WTC11 (cell line): ENCODE data around the gene TRIM58.

Experiments used
- ATF2 ChIP-seq: sonication (generic); formaldehyde crosslinking; IDR thresholded peaks from 2 replicates; pipeline ENCODE4 v1.8.1; 2022; ENCODE audit warnings: low read depth, missing genetic modification reagents, borderline replicate concordance
- CREB1 ChIP-seq: sonication (generic); formaldehyde crosslinking; IDR thresholded peaks from 2 replicates; pipeline ENCODE4 v1.8.0; 2023; ENCODE audit warnings: mild to moderate bottlenecking, missing genetic modification reagents
- CTCF ChIP-seq: fragments of 200-600 bp; IDR thresholded peaks from 2 replicates; pipeline ENCODE4 v1.8.0; 2022; ENCODE audit warnings: antibody characterized with exemption
- ELF4 ChIP-seq: sonication (generic); formaldehyde crosslinking; IDR thresholded peaks from 2 replicates; pipeline ENCODE4 v1.8.1; 2022; ENCODE audit warnings: low read depth, mild to moderate bottlenecking, moderate library complexity, missing genetic modification reagents
- STAT6 ChIP-seq: sonication (generic); formaldehyde crosslinking; conservative IDR thresholded peaks from 2 replicates; pipeline ENCODE4 v1.8.1; 2023; ENCODE audit warnings: mild to moderate bottlenecking, low read depth, missing genetic modification reagents, moderate library complexity
- ZNF423 ChIP-seq: fragments of 250-450 bp; sonication (Bioruptor Pico); IDR thresholded peaks from 2 replicates; pipeline ENCODE4 v2.1.2; 2022; ENCODE audit warnings: mild to moderate bottlenecking, moderate library complexity

GRCh38 chr1:247905181-247905580, 48.2 kb downstream of the TRIM58 start:
- TF ChIP-seq CTCF (no peak), CREB1 (CRISPR knock-in tag) (no peak), ZNF423 (no peak), ATF2 (no peak), STAT6 (no peak), ELF4 (CRISPR knock-in tag) (no peak)
